ENCODE data around the gene FAM222A.
"Not testable (repeated sequence)": the region's sequence is repeated elsewhere in the genome, so short reads cannot be mapped to it uniquely, and the experiment has no call there.

FAM222A gene

DNA sequence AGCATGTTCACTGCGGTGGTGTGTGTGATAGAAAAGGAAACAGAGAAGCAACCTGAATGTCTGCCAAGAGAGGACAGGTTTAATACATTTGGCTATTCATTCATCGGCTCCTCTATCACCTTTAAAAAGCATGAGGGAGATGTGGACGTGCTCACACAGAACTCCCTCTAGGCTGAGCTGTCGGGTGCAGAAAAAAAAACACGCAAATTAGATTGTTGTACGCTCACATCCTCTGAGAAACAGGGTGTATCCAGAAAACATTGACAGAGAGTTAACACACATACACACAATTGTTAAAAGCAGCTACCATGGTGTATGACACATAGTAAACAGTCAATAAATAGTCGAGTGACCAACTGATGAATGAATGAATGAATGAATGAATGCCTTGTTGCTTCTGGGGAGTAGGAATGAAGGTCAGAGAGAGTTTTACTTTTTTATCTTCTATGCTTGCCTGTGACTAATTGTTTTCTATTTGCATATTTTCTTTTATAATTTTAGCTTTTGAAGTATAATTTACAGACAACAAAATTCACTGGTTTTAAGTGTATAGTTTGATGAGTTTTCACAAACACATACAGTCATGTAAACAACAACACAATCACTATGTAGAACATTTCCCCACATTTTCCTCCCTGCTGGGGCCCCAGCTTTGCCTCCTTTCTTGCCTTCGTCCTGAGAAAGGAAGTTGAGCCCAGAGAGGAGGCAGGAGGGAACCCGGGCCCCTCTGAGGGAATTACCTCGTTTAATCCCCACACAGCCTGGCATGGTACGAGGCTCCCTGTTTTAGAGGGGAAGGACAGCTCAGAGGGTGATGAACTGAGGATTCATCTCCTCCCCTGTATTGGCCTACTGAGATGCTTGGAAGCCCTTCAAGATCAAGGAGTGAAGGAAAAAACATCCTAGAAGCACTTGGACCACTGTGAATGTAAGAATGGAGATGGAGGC lies 19.7 kb upstream of the FAM222A start:
- peak; percentile 42 for DNase-seq

DNA sequence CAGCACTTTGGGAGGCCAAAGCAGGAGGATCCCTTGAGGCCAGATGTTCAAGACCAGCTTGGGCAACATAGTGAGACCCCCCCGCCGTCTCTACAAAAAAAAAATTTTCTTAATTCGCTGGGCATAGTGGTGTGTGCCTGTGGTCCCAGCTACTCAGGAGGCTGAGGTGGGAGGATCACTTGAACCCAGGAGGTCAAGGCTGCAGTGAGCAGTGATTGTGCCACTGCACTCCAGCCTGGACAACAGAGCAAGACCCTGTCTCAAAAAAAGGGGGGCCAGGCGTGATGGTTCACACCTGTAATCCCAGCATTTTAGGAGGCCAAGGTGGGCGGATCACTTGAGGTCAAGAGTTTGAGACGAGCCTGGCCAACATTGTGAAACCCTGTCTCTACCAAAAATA lies 19.0 kb upstream of the FAM222A start:
- not testable (repeated sequence) for DNase-seq

DNA sequence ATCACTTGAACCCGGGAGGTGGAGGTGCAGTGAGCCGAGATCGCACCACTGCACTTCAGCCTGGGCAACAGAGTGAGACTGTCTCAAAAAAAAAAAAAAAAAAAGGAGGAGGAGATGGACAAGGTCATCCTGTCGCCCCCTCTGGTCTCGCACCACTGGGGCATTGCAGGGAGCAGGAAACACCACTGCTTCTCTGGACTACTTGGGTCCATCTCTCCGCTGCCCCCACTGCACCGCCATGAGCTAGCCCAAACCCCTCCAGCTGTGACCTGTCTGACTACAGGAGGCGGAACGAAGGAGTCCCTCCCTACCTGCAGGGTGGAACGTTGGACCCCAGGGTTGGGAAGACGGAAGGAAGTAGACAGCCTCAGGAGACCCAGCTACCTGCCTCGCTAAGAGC lies 18.2 kb upstream of the FAM222A start:
- no peak for DNase-seq

DNA sequence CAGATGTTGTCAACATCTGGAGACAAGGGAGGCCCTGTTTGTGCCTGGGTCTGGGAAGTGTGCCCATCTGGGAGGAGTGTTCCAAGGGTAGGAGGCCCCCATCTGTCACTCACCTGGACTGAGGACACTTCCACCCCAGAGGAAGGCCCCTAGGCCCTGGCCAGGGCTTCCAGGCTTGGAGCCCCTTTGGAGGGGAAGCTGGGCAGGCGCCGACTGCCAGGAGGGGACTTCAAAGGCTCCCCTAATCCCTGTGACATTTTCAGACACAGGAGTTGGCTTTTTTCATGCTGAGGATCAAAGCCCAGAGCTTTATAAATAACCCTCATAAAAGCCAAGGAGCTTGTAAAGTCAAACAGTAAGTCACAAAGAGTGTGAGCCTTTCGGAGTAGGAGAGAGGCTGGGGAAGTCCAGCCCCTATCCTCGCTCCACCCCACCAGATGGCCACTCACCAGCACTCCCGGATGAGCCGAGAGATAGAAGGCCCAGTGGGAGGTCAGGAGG lies 17.6 kb upstream of the FAM222A start:
- peak; percentile 67 for DNase-seq

DNA sequence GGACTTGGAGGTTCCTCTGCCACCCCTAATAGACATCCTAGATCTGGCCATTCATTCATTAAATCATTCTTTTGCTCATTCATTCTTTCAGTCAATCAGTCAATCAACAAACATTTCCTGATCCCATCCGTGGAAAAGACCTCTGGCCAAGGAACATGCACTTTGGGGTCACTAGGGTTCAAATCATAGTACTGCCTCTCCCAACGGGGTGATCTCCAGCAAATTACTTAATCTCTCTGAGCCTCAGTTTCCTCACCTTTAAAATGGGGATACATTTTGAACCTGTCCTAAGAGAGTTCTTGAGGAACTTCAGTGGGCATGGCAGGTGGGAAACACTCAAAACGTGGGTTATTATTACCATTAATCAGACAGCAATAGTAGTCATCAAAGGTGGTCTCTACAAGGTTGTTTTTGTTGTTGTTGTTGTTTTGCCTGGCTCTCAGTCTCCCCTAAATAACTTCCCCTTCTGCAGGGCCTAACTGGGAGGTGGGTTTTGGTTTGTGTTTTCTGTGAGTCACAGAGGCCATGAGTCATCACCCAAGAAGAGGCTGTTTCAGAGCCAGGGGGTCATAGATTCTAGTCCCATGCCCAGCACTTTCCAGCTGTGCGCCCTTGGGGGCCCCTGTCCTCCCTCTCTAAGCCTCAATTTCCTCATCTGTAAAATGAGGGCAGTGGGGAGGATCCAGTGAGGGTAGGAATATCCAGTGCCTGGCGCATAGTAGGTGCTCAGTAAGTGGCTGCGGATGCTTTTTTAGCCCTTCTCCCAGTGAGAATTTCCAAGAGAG lies 16.9 kb upstream of the FAM222A start:
- peak; percentile 52 for DNase-seq

DNA sequence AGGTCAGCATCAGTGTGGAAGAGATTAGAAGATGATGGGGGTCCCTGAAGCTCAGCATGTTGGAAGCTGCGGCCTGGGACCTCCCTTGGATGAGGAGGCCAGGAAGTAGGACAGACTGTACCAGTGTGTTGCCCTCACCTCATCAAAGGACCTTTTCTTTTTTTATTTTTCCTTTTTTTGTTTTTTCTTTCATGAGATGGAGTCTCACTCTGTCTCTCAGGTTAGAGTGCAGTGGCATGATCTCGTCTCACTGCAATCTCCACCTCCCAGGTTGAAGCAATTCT lies 16.4 kb upstream of the FAM222A start:
- DNase-seq, result no peak

DNA sequence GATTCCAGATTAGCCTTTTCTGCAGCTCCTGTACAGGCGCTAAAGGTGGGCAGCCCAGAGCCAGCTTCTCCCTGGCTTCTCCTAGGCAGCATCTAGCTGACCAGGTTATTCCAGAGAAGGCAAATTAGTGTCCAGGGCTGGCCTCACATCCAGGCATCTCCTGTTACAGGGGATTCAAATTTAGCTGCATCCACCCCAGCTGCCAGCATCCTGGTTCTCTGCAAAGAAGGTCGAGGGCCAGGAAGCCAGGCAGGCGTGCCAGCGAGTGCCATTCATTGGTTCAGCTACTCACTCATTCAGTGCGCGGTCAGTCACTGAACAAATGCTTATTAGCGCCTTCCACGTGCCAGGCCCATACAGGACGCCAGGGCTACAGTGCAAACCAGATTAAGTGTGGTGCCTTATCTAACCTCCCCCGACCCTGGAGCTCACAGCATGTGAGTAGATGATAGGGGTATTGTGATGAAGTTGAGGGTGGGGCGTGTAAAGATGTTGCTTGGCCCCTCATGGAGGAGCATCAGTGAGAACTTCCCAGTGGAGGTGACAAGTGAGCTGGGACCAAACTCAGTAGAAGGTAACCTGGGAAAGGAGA lies 15.7 kb upstream of the FAM222A start:
- DNase-seq, result no peak

DNA sequence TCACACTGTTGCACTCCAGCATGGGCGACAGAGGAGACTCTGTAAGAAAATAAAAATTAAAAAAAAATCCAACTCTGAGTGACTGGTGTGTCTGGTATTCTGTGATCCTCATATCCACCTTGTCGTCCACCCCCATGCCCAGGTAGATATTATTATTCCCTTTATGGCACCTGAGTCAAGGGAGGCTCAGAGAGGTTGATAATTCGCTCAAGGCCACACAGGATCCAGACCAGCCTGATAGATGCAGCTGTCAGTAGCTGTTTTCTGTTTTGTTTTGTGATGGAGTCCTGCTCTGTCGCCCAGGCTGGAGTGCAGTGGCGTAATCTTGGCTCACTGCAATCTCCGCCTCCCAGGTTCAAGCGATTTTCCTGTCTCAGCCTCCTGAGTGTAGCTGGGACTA lies 14.8 kb upstream of the FAM222A start:
- DNase-seq, result no peak

DNA sequence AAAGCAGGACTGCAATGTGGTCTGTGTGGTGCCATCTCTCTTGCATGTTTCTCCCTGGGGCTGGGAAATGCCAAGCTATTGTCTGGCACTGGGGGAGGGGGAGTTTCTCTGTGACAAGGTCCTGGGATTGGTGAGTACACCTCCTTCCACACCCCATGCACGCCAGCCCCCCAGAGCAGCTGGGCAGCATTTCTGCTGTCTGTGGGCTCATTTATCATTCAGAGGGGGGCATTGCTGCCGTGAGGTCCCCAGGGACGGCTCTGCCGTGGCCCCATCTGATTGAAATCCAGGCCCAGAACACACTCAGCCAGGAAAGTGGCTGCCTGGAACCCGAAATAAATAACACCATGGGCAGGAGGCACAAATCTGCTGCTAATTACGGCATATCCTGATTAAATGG lies 12.6 kb upstream of the FAM222A start:
- DNase-seq, result no peak

DNA sequence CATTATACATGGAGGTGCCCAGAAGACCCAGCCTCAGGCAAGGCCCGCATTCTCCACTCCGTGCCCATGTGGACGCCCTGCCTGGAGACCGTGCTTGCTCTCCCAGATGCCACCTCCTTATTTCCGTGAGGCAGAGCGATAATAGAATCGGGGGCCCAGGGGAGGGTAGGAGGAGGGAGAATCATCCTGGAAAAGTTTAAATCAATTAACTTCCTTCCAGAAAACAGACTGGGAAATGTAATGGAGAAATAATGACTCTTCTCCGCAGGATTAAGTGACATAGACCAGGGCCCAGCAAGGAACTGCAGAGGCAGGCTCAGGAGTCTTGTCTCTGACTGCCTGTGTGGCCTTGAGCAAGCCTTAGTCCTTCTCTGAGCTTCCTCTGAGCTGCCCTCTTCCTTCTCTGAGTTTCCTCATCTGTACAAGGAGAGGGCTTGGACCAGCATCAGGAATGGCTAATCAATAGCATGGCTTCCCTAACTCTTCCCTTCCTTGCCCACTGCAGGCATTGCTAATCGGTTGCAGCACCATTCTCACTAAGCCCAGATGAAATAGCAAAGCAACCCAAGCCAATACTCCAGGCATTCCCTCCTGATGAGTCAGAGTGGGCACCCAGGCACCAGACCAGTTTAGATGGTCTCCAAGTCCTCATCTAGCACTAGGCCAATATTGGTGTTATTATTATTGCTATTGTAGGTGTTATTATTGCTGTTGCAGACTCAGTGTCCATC lies 11.3 kb upstream of the FAM222A start:
- no peak for DNase-seq

DNA sequence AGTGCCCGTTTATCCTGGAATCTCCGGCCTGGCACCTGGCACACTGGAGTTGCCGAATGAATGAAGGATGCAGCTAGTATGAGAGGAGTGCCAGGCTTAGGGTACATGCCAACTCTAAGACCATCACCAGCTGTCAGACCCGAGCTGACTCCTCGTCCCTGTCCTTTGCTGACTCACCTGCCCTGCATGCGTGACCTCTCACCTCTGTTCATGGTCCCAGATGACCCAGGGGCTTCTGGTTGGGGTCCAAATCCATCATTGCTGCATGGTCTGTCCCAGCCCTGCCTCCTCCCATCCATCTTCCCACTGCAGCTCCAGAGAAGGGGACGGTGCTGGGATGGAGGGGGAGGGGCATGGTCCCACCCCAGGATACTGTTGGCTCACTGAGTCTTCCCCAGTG lies 9.9 kb upstream of the FAM222A start:
- DNase-seq, result no peak

DNA sequence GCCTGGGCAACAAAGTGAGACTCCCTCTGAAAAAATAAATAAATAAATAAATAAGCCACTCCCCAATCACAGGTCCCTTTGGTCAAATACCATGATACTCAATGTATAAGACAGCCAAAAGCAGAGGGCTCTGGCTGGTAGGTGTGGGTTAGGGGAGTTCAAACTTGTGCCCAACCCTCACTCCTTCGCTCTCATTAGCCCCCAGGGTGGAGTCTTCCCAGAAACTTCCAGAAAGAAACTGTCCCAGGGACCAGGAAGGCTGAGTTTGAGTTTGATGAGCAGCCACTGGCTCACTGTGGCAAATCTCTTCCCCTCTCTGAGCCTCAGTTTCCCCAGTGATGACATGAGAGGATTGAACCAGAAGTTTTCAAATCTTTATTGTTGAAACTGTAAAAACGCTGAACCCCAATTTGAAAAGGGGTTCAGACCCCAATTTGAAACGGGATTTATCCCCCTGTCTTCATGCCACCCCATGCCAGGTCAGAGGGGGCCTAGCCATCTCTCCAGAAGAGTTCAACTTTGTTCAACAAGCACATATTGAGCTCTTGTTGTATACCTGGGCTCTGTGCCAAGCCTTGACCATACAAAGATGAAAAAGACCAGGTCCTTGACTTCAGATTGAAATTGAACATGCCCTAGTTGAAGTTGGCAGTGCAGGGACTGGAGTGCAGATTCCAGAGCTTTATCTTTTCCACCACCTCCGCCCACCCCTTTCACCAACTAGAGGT lies 9.1 kb upstream of the FAM222A start:
- DNase-seq, result no peak

DNA sequence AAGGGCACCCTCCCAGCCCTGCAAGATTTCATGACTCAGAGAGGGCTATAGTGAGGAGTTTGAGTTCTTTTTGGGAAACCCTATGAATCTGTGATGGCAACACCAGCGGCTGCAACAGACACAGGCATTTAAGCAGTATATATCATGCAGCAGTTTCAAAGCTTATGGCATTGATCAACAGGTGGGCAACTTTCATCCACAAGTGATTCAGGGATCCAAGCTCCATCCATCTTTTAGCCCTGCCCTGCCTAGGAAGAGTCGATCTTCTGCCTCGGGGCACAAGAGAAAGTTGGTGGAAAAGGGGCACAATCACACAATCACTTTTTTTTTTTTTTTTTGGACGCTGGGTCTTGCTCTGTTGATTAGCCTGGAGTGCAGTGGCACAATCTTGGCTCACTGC lies 8.3 kb upstream of the FAM222A start:
- no peak for DNase-seq

DNA sequence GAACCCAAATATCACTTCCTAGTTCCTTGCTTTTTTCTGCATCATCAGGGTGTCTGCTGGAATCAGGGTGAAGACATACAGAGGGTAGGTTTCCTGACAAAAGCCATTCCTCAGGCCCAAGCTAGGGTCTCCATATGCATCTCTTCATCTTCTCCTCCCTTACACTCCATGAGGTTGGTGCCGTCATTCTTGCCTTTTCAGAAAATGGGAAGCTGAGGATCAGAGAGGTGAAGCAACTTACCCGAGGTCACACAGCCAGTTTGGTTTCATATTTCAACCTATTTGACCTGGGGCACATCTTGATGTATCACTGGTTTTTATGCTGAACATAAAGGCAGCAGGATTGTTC lies 7.3 kb upstream of the FAM222A start:
- no peak for DNase-seq

DNA sequence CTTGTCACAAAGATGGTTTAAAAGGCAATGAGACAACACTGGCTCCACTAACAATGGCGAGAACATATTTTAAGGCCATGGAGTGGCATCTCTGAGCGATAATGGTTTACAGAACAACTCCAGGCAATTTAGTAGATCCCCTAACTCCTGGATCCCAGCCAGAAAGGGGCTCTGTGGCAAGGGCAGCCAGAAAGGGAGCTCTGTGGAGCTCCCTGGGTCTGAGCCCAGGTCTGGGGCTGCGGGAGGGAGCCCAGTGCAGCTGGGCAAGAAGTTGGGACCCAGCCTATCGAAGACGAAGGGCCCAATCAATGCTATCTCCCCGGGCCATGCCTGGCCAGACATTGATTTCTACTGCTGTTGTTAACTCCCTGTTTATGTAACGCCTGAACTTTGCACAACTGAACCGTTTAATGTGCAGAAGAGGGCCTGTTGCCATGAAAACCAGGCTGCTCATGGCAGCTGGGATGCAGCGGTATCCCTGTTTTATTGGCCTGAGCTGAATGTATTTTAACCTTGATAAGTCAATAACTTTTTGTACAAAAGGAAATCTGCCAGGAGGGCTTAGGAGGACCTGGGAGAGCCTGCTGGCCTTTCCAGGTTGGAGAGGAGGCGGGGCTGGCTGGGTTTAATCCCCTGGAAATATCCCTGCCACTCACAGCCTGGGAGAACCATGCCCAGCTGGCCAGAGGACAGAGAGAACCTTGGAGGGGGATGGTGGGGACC lies 6.7 kb upstream of the FAM222A start:
- DNase-seq, result peak; percentile 71

DNA sequence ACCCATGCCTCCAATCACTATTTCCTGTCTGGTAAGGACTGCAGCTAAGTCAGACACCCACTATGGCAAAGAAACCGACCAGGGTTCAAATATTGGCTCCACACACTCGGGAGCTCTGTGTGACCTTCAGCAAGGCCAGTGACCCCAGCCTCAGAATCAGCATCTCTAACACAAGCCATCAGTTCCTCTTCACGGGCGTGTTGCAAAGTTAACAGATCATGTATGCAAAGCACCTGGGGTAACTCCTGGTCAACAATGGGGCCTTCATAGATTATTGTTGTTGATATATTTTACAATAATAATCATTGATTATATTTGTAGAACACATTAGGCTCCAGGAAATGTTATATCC lies 6.2 kb upstream of the FAM222A start:
- no peak for DNase-seq

DNA sequence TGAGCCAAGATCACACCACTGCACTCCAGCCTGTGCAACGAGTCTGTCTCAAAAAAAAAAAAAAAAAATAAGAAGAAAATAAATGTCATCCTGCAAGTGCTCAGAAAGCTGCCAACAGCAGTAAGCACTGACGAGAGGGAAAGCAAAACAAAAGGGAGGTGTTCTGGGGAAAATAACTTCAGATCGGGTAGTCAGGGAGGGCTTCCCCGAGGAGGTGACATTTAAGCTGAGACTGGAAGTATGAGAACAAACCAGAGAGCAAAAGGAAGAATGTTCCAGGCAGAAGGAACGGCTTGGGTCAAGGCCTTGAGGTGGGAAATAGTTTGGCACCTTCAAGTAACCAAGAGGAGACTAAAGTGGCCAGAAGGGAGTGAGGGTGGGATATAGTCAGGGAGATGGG lies 4.7 kb upstream of the FAM222A start:
- no peak for DNase-seq

DNA sequence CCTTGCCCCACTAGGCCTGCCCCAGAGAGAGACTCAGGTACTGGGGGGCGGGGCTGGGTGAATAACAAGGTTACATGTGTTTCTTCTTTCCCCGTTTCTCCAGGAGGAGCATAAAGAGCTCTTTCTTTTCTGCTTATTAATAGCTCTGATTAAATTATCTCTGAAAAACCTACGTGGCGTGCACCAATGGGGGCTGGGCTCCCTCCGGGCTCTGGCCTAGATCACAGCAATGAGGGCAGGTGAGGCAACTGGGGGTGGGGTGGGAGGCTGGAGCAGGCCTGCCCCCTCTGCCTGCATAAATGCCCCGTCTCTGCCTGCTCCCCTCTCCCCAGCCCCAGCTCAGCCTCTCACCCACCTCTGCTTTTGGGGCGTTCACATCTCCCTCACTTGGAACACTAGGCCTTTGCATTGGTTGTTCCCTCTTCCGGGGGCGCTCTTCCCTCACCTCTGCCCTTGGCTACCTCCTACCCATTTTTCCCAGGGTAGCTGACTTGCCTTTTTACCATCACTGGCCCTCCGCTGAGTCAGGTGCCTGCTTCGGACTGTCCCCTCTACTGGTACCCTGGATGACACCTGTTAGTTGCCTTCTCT lies 4.1 kb upstream of the FAM222A start:
- DNase-seq, result no peak

DNA sequence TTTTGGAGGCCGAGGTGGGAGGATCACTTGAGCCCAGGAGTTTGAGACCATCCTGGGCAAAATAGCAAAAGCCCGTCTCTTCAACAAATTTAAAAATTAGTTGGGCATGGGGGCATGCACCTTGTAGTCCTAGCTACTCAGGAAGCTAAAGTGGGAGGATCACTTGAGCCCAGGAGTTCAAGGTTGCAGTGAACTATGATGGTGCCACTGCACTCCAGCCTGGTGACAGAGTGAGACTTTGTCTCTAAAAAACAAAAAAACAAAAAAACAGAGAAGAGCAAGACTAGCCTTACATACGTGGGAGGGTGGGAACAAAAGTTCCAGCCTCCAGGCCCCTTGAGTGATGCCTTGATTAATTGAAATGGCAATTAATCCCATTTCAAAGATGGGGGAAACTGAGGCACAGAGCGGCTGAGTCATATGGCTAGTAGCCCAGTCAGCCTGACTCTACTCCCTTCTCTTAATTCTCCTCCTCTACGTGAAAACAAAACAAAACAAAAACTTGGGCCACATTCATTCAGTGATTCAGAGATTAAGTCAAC lies 3.3 kb upstream of the FAM222A start:
- DNase-seq, result no peak

DNA sequence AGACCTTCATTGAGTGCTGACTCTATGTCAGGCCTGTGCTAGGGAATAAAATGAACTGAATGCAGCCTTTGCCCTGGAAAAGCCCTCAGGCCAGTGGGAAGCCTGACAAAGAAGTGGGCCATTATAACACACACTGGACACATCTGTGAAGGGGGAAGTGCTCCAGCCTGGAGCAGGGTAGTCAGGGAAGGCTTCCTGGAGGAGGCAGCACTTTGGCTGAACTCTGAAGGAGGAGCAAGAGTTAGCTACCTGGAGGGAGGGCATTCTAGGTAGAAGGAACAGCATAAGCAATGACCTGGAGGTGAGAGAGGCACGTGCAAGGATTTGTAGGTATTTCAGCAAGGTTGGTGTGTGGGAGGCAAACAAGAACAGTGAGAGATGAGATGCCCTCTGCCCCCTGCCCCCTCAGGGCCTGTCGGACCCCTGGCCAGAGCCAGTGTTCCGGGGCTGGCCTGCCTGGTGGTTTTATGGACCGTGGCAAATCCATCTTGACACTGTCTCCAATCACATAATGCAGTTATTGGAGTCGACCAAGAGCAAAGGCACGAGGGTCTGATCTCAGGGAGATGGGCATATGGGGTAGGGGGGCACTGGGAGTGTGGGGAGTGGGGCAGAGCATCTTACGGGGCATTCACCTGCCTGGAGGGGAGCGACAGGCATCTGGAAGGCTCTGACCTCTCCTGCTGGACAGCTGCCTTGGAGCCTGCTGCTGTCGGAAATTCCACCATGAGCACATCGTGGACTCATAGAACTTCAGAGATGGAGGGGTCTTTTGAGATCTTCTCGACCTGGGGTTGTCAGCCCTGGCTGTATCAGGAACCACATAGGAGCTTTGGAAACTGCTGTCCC lies 2.7 kb upstream of the FAM222A start:
- peak; percentile 81 for DNase-seq

Measured in DMS53 (cell line).